ENCODE measurements around the gene PRELP.
A peak's percentile ranks its signal among the peaks of the same experiment; 100 is the strongest.
"Not testable (repeated sequence)": the region's sequence is repeated elsewhere in the genome, so short reads cannot be mapped to it uniquely, and the experiment has no call there.

PRELP gene

DNA sequence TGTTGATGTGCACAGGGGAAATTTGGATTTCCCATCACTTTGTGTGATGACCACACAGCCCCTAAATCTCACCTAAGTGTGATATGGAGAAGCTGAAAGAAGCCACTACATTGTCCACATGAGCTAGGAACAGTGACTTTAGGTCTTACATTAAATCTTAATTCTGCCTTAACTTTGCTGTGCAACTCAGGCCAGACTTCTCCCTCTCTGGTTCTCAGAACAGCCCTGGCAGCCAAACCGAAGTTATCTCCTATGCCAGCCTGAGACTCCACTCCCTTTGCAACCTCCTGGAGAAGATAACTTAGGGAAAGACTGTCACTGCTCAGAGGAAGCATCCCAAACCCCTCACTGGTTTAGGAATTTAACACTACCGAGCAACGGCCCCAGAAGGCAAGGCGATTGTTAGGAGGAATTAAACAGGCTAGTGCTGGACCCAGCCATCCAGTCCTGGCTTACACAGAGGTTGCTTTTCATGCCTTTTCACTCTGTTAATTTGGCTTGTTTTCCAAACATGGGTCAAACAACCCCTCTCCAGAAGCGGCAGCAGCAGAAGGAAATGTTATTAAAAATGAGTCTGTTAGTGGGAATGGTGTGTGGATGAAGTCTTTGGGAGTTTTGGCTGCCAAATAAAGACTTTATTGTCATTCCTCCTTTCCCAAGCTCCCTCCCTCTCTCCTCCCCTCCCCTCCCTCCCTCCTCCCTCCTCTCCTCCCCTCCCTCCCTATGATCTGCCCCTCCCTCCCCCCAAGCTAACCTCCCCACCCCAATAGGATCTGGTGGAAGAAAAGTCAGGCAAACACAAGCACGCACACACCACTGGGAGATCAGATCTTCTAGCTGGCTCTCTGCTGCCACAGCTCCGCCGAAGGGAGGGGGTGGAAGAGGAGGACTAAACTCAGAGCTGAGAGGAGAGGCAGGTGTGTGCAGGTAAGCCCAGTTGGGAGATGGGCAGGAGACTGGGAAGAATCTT is at the start of gene PRELP:
TSS of gene PRELP (plus strand) at position 795 of the 970 bp plus-strand sequence. CDS start 7,379 bp downstream, outside the sequence.
- DNase-seq, result no peak

DNA sequence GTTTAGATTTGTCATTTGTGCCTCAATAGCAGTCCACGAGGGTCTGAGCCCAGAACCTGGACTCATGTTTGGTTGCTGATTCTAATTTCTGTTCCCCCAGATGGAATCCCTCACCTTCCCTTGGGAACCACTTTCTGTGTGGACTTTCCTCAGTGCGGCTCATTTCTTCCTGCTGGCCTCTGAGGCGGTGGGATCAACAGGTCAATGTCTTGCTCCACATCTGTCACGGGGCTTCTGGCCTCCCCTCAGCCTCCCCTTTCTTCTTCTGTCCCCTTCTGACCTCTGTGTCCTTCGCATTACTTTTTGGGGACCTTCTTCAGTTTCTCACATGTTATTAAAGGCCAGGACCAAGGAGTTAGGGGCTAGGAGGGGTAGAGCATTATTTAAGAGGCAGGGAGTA is 49.2 kb upstream of the PRELP start:
- no peak for DNase-seq

DNA sequence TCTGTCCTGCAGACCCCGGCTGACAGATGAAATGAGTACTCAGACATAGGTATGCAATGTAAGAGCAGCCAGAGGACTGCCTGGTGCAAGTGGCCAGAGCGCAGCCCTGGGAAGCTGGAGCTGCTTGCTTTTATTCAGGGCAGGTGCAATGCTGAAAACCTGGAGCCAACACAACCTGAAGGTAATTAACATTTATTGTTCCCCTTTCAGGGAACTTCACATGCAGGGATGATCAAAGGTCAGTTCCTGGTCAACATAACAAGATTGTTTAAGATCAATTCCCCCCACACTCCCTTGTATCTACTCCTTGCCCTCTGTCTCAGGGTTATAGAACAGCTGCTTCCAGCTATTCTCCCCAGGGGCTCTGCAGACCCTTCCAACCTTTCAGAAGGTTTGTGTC is 48.7 kb upstream of the PRELP start:
- no peak for DNase-seq

DNA sequence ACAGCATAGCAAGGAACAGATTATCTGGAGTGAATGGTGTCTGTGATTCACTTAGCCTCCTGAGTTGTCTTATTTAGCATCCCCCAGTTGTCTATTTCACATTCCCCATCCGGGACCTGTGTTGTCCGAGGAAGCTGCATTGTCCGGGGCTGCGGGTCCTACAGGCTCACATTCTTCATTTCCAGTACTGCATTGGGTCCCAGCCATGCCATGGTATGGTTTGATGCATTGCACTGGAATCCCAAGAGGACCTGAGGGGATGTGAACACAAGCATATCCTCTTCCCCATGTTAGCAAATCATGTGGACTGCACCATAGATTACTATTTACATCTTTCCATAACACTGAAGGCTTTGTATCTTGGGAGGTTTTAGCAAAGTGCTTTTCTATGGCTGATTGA is 48.2 kb upstream of the PRELP start:
- no peak for DNase-seq

- peak; percentile 33 for DNase-seq
Measured at GRCh38 chr1:203428981-203429599, 46.5 kb upstream of the PRELP start.

- DNase-seq, result no peak
Measured at GRCh38 chr1:203435615-203436014, 40.0 kb upstream of the PRELP start.

DNA sequence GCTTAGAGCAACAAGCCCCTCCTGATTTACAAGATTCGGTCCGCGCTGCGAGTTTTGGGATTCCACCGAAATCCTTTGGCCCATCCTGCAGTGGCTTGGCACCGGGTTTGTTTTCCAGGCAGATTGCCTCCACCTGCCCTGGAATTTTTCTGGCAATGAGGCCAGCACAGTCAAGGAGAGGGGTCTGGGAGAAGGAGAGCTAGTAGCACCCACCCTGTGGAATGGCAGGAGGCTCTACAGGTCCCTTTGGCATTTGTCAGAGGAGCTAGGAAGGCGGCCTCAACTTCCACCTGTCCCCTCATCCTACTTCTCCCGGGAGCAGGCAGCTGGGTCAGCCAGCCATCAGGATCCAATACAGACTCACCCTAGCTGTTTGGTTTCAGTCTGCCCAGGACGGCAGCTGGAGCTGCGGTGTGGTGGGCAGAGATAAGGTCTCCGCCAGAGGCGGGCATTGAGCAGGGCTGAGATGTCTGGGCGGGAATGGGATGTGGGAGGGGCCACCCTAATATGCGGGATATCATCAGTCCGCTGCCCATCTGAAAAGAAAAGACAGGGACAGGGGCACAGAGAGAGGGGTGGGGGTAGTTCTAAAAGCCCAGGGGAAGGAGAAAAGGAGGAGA is 37.8 kb upstream of the PRELP start:
- DNase-seq, result no peak

GRCh38 chr1:203439131-203439730 is 36.4 kb upstream of the PRELP start:
- no peak for DNase-seq

- peak; percentile 45 for DNase-seq
Measured at GRCh38 chr1:203440771-203441170, 34.8 kb upstream of the PRELP start.

- DNase-seq, result no peak
Measured at GRCh38 chr1:203441766-203442165, 33.8 kb upstream of the PRELP start.

GRCh38 chr1:203442821-203443220 is 32.8 kb upstream of the PRELP start:
- no peak for DNase-seq

- no peak for DNase-seq
Measured at GRCh38 chr1:203443296-203443695, 32.3 kb upstream of the PRELP start.

DNA sequence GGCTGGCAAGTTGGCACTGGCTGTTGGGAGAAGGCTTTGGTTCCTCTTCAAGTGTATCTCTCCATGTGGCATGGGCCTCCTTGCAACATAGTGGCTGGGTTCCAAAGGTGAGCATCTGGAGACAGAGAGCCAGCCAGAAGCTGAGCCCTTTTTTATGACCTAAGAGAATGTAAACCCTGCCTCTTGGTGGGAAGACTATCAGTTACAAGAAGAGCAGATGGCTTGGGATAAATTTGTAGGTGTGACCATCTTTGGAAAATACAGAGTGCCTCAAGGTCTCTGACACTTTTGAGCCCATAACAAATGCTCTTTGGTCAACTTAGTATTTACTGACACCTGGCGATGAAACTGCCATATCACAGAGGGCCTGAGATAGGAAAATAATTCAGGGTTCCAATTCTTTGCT is 31.4 kb upstream of the PRELP start:
- DNase-seq, result no peak

GRCh38 chr1:203447151-203447550 is 28.5 kb upstream of the PRELP start:
- no peak for DNase-seq

GRCh38 chr1:203447598-203447997 is 28.0 kb upstream of the PRELP start:
- not testable (repeated sequence) for DNase-seq

DNA sequence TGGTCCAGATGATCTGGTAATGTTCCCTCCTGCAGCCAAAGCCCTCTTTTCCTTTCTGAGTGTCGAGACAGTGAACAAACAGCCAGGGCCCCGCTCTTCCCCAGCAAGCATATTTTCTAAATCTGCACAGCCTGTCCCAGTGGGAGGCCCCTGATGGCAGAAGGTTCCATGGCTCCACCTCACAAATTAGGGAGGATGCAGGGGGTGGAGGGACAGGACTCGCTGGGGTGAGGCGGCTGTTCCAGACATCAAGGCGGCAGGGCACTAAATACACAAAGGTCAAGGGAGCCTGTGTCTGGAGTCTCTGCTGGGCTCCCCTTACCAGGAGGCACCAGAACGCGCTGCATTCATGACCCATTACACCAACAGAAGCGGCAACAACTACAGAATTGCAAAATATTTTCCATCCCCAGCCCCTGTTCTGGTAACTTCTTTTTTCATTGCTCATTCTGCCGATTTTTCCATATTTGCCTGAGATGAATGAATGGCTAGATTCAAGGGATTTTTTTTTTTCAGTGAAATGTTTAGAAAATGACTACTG is 27.0 kb upstream of the PRELP start:
- DNase-seq, result no peak

DNA sequence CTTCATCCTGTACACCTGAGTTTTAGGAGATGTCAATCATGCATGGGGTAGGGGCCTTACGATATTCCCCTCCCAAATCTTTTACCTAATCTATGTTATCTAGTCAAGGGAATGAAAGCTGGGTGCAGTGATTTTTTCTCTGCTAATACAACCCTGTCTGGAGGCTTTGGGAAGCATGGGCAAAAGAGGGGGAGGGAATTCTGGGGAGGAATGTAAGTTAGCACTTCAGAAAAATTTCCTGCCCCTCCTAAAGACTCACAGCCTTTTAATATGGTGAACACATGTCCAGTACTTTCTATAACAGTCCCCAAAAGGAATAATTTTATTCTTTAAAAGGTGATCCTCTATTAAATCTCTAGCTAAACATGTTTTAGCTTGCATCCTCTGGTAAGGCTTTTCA is 25.6 kb upstream of the PRELP start:
- DNase-seq, result no peak

- no peak for DNase-seq
Measured at GRCh38 chr1:203450479-203451149, 25.0 kb upstream of the PRELP start.

- DNase-seq, result no peak
Measured at GRCh38 chr1:203451836-203452784, 23.5 kb upstream of the PRELP start.

- DNase-seq, result no peak
Measured at GRCh38 chr1:203453016-203453415, 22.6 kb upstream of the PRELP start.

- DNase-seq, result no peak
Measured at GRCh38 chr1:203453616-203454015, 22.0 kb upstream of the PRELP start.
